Measurements from ENCODE around the gene LRRFIP2.
"Not testable (repeated sequence)": the region's sequence is repeated elsewhere in the genome, so short reads cannot be mapped to it uniquely, and the experiment has no call there.

LRRFIP2 gene

GRCh38 chr3:37162501-37163245, 11.7 kb downstream of the LRRFIP2 start:
- H3K36me3 ChIP-seq (ENCODE audit: insufficient read depth, low read length) = no peaks in the 10 kb centered on the region
- H3K27ac ChIP-seq (ENCODE audit: low read depth, low read length) = no peak overlapping the region
- no peak overlapping the region for H3K4me3 ChIP-seq (ENCODE audit: low read depth in 1 of 2, low read length in 2 of 2)
- no peaks in the 10 kb centered on the region for H3K9me3 ChIP-seq (ENCODE audit: low read length)
- H3K4me1 ChIP-seq (ENCODE audit: insufficient read depth, low read length) = no peaks in the 10 kb centered on the region
- H3K27me3 ChIP-seq (ENCODE audit: control insufficient read depth in 1 of 2, insufficient read depth in 2 of 2, low read length in 2 of 2) = no peaks in the 10 kb centered on the region
- H3K9ac ChIP-seq (ENCODE audit: low read length) = no peak overlapping the region

DNA sequence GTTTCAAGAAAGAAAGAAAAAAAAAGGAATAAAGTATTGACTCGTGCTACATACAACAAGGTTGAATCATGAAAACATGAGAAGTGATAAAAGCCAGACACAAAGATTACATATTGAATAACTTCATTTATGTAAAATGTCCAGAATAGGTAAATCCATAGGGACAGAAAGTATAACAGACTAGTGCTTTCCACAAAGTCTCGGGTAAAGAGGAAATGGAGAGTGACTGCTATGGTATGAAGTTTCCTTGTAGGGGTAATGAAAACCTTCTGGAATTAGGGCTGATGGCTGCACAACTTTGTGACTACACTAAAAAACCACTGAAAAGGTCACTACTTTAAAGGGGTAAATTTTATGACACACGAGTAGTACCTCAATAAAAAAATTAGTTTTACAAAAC, 13.0 kb downstream of the LRRFIP2 start:
- H3K27me3 ChIP-seq (ENCODE audit: control insufficient read depth in 1 of 2, insufficient read depth in 2 of 2, low read length in 2 of 2) = no peaks in the 10 kb centered on the region
- H3K4me1 ChIP-seq (ENCODE audit: insufficient read depth, low read length) = no peaks in the 10 kb centered on the region
- no peaks in the 10 kb centered on the region for H3K9me3 ChIP-seq (ENCODE audit: low read length)
- H3K27ac ChIP-seq (ENCODE audit: low read depth, low read length) = no peak overlapping the region
- H3K36me3 ChIP-seq (ENCODE audit: insufficient read depth, low read length) = no peaks in the 10 kb centered on the region
- H3K9ac ChIP-seq (ENCODE audit: low read length) = no peak overlapping the region
- no peak overlapping the region for H3K4me3 ChIP-seq (ENCODE audit: low read depth in 1 of 2, low read length in 2 of 2)

DNA sequence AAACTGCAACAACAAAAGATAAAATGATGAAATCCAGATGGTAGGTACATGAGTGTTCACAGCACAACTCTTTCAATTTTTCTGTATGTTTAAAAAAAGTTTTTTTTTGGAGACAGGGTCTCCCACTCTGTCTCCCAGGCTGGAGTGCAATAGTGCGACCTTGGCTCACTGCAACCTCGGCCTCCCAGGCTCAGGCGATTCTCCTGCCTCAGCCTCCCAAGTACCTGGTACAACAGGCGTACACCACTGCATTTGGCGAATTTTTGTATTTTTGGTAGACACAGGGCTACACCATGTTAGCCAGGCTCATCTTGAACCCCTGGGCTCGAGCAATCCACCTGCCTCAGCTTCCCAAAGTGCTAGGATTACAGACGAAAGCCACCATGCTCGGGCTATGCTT, 18.6 kb downstream of the LRRFIP2 start:
- Histone ChIP-seq H3K36me3 (ENCODE audit: insufficient read depth, low read length) (no peaks in the 10 kb centered on the region), H3K9me3 (ENCODE audit: low read length) (no peaks in the 10 kb centered on the region)

DNA sequence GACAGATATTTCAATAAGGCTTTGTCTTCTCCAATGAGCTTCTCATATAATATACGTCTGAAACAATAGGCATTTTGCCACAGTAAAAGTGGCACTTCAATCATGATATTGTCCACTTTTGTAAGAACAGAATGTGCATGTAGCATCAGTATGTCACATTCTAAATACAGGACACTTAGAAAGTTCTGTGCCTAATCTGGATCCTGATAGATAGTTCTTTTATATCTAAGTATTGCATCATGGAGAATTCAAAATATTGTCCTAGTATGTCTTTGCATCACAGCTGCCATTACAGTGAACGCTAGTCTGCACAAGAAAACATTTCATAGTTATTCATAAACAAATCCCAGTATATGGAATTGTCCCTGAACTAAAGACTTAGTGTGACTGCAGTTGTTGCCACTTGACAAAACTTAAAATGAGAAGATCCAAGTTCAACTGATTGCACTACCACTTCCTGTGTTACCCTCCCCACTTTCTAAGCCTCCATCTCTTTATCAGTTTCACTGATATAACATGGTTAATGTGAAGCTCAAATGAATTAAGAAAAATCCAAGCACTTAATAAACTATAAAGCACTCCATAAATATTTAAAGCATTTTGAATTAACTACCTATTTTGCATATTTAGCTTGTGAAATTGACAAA, 19.6 kb downstream of the LRRFIP2 start:
- H3K27ac ChIP-seq (ENCODE audit: low read depth, low read length) = no peak overlapping the region
- H3K9me3 ChIP-seq (ENCODE audit: low read length) = no peaks in the 10 kb centered on the region
- no peaks in the 10 kb centered on the region for H3K27me3 ChIP-seq (ENCODE audit: control insufficient read depth in 1 of 2, insufficient read depth in 2 of 2, low read length in 2 of 2)
- H3K4me3 ChIP-seq (ENCODE audit: low read depth in 1 of 2, low read length in 2 of 2) = no peak overlapping the region
- H3K36me3 ChIP-seq (ENCODE audit: insufficient read depth, low read length) = no peaks in the 10 kb centered on the region
- H3K4me1 ChIP-seq (ENCODE audit: insufficient read depth, low read length) = no peaks in the 10 kb centered on the region
- H3K9ac ChIP-seq (ENCODE audit: low read length) = no peak overlapping the region

More for the DNA sequence above, 18.6 kb downstream of the LRRFIP2 start:
- Histone ChIP-seq H3K4me1 (ENCODE audit: insufficient read depth, low read length) (no peaks in the 10 kb centered on the region), H3K27ac (ENCODE audit: low read depth, low read length) (no peak overlapping the region), H3K4me3 (ENCODE audit: low read depth in 1 of 2, low read length in 2 of 2) (no peak overlapping the region), H3K27me3 (ENCODE audit: control insufficient read depth in 1 of 2, insufficient read depth in 2 of 2, low read length in 2 of 2) (no peaks in the 10 kb centered on the region), H3K9ac (ENCODE audit: low read length) (no peak overlapping the region)

GRCh38 chr3:37150621-37151020, 23.8 kb downstream of the LRRFIP2 start:
- Histone ChIP-seq H3K27ac (ENCODE audit: low read depth, low read length) (no peak overlapping the region), H3K9me3 (ENCODE audit: low read length) (no peaks in the 10 kb centered on the region), H3K36me3 (ENCODE audit: insufficient read depth, low read length) (no peaks in the 10 kb centered on the region), H3K4me1 (ENCODE audit: insufficient read depth, low read length) (no peaks in the 10 kb centered on the region), H3K9ac (ENCODE audit: low read length) (no peak overlapping the region), H3K4me3 (ENCODE audit: low read depth in 1 of 2, low read length in 2 of 2) (no peak overlapping the region), H3K27me3 (ENCODE audit: control insufficient read depth in 1 of 2, insufficient read depth in 2 of 2, low read length in 2 of 2) (no peaks in the 10 kb centered on the region)

DNA sequence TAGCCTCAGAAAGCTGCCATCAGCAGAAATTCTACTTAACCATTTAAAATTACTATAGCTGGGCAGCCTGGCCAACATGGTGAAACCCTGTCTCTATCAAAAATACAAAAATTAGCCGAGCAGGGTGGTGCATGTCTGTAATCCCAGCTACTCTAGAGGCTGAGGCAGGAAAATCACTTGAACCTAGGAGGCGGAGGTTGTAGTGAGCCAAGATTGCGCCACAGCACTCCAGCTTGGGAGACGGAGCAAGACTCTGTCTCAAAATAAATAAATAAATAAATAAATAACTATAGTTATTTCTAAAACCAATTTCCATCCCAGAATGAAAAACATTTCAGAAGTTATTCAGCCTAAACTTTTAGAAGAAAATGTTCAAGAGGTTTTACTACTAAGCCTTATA, 25.1 kb downstream of the LRRFIP2 start:
- H3K27ac ChIP-seq (ENCODE audit: low read depth, low read length) = no peak overlapping the region

DNA sequence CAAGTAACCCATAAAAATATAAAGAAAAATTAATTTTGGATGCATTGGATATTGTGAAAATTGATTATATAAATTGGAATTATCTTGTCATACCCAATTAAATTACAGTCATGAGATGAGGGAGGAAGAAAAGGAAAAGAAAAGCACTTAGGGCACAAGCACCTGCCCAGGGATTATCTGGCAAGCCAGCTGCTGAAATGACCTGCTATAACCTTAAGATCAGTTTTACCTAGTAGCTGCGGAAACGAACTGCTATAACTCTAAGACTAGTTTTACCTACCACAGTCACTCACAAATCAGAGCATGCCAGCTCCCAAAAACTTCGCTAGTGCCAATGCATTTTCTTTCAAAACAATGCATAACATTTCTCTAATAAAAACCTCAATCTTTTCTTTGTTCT, 26.2 kb downstream of the LRRFIP2 start:
- Histone ChIP-seq H3K36me3 (ENCODE audit: insufficient read depth, low read length) (no peaks in the 10 kb centered on the region), H3K9me3 (ENCODE audit: low read length) (no peaks in the 10 kb centered on the region), H3K4me3 (ENCODE audit: low read depth in 1 of 2, low read length in 2 of 2) (no peak overlapping the region), H3K27ac (ENCODE audit: low read depth, low read length) (no peak overlapping the region), H3K27me3 (ENCODE audit: control insufficient read depth in 1 of 2, insufficient read depth in 2 of 2, low read length in 2 of 2) (no peaks in the 10 kb centered on the region), H3K9ac (ENCODE audit: low read length) (no peak overlapping the region), H3K4me1 (ENCODE audit: insufficient read depth, low read length) (no peaks in the 10 kb centered on the region)

More for the DNA sequence above, 25.1 kb downstream of the LRRFIP2 start:
- no peak overlapping the region for H3K9ac ChIP-seq (ENCODE audit: low read length)
- no peaks in the 10 kb centered on the region for H3K27me3 ChIP-seq (ENCODE audit: control insufficient read depth in 1 of 2, insufficient read depth in 2 of 2, low read length in 2 of 2)
- H3K36me3 ChIP-seq (ENCODE audit: insufficient read depth, low read length) = no peaks in the 10 kb centered on the region
- H3K9me3 ChIP-seq (ENCODE audit: low read length) = no peaks in the 10 kb centered on the region
- H3K4me1 ChIP-seq (ENCODE audit: insufficient read depth, low read length) = no peaks in the 10 kb centered on the region
- H3K4me3 ChIP-seq (ENCODE audit: low read depth in 1 of 2, low read length in 2 of 2) = no peak overlapping the region

- H3K9ac ChIP-seq (ENCODE audit: low read length) = no peak overlapping the region
- no peaks in the 10 kb centered on the region for H3K9me3 ChIP-seq (ENCODE audit: low read length)
- no peaks in the 10 kb centered on the region for H3K36me3 ChIP-seq (ENCODE audit: insufficient read depth, low read length)
- no peak overlapping the region for H3K27ac ChIP-seq (ENCODE audit: low read depth, low read length)
- no peaks in the 10 kb centered on the region for H3K27me3 ChIP-seq (ENCODE audit: control insufficient read depth in 1 of 2, insufficient read depth in 2 of 2, low read length in 2 of 2)
- no peaks in the 10 kb centered on the region for H3K4me1 ChIP-seq (ENCODE audit: insufficient read depth, low read length)
- no peak overlapping the region for H3K4me3 ChIP-seq (ENCODE audit: low read depth in 1 of 2, low read length in 2 of 2)
Measured at GRCh38 chr3:37147666-37148065, 26.7 kb downstream of the LRRFIP2 start.

DNA sequence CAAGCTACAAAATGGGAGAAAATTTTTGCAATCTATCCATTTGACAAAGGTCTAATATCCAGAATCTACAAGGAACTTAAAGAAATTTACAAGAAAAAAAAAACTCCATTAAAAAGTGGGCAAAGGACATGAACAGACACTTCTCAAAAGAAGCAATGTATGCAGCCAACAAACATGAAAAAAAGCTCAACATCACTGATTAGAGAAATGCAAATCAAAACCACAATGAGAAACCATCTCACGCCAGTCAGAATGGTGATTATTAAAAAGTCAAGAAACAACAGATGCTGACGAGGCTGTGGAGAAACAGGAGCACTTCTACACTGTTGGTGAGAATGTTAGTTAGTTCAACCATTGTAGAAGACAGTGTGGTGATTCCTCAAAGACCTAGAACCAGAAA, 27.5 kb downstream of the LRRFIP2 start:
- not testable (repeated sequence) for H3K27ac ChIP-seq (ENCODE audit: low read depth, low read length)

GRCh38 chr3:37145611-37146010, 28.8 kb downstream of the LRRFIP2 start:
- Histone ChIP-seq H3K9ac (ENCODE audit: low read length) (no peak overlapping the region), H3K4me3 (ENCODE audit: low read depth in 1 of 2, low read length in 2 of 2) (no peak overlapping the region), H3K36me3 (ENCODE audit: insufficient read depth, low read length) (no peaks in the 10 kb centered on the region), H3K27ac (ENCODE audit: low read depth, low read length) (no peak overlapping the region), H3K9me3 (ENCODE audit: low read length) (no peaks in the 10 kb centered on the region), H3K27me3 (ENCODE audit: control insufficient read depth in 1 of 2, insufficient read depth in 2 of 2, low read length in 2 of 2) (no peaks in the 10 kb centered on the region), H3K4me1 (ENCODE audit: insufficient read depth, low read length) (no peaks in the 10 kb centered on the region)

More for the DNA sequence above, 27.5 kb downstream of the LRRFIP2 start:
- not testable (repeated sequence) for H3K4me3 ChIP-seq (ENCODE audit: low read depth in 1 of 2, low read length in 2 of 2); H3K9me3 ChIP-seq (ENCODE audit: low read length); H3K4me1 ChIP-seq (ENCODE audit: insufficient read depth, low read length); H3K36me3 ChIP-seq (ENCODE audit: insufficient read depth, low read length); H3K27me3 ChIP-seq (ENCODE audit: control insufficient read depth in 1 of 2, insufficient read depth in 2 of 2, low read length in 2 of 2); H3K9ac ChIP-seq (ENCODE audit: low read length)

DNA sequence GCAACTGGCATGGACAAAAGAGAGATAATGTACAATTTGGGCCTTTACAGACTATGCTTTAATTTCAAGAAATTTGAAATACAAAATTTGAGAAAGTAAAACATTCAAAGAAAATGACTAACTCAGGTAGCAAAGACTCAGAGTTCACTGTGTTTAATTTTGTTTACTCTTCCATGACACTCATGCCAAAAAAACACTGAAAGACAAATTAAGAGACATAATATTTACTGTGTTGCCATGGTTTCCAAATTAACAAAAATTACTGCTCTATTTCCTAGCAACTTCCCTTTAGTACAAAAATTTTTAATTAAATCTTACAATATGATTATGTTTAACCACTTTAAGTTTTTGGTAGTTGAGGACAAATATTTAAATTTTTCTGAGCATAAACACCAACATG, 29.6 kb downstream of the LRRFIP2 start:
- no peak overlapping the region for H3K9ac ChIP-seq (ENCODE audit: low read length)
- H3K27ac ChIP-seq (ENCODE audit: low read depth, low read length) = no peak overlapping the region
- no peaks in the 10 kb centered on the region for H3K4me1 ChIP-seq (ENCODE audit: insufficient read depth, low read length)

GRCh38 chr3:37143821-37144220, 30.6 kb downstream of the LRRFIP2 start:
- no peak overlapping the region for H3K4me3 ChIP-seq (ENCODE audit: low read depth in 1 of 2, low read length in 2 of 2)
- H3K36me3 ChIP-seq (ENCODE audit: insufficient read depth, low read length) = no peaks in the 10 kb centered on the region
- no peaks in the 10 kb centered on the region for H3K27me3 ChIP-seq (ENCODE audit: control insufficient read depth in 1 of 2, insufficient read depth in 2 of 2, low read length in 2 of 2)
- H3K27ac ChIP-seq (ENCODE audit: low read depth, low read length) = no peak overlapping the region
- no peaks in the 10 kb centered on the region for H3K4me1 ChIP-seq (ENCODE audit: insufficient read depth, low read length)
- H3K9me3 ChIP-seq (ENCODE audit: low read length) = no peaks in the 10 kb centered on the region
- H3K9ac ChIP-seq (ENCODE audit: low read length) = no peak overlapping the region

More for the DNA sequence above, 29.6 kb downstream of the LRRFIP2 start:
- no peak overlapping the region for H3K4me3 ChIP-seq (ENCODE audit: low read depth in 1 of 2, low read length in 2 of 2)
- H3K36me3 ChIP-seq (ENCODE audit: insufficient read depth, low read length) = no peaks in the 10 kb centered on the region
- no peaks in the 10 kb centered on the region for H3K27me3 ChIP-seq (ENCODE audit: control insufficient read depth in 1 of 2, insufficient read depth in 2 of 2, low read length in 2 of 2)
- H3K9me3 ChIP-seq (ENCODE audit: low read length) = no peaks in the 10 kb centered on the region

Measured in muscle layer of colon (tissue), 2 donors.